ENCODE data around the gene TMEM54.
A peak's percentile ranks its signal among the peaks of the same experiment; 100 is the strongest.
"Not testable (repeated sequence)": the region's sequence is repeated elsewhere in the genome, so short reads cannot be mapped to it uniquely, and the experiment has no call there.

TMEM54 gene

GRCh38 chr1:32920833-32921232, 19.6 kb upstream of the TMEM54 start:
- H3K36me3 ChIP-seq (ENCODE audit: control insufficient read depth in 2 of 2, insufficient read depth in 2 of 2, low read length in 2 of 2): no peaks in the 10 kb centered on the region
- no peaks in the 10 kb centered on the region for H3K9me3 ChIP-seq (ENCODE audit: control insufficient read depth in 2 of 2, low read length in 2 of 2)
- peaks cover 0 to 2% of the 10 kb centered on the region in 2 donors for H3K27me3 ChIP-seq (ENCODE audit: control insufficient read depth in 2 of 2, insufficient read depth in 2 of 2, low read length in 2 of 2)
- no peak overlapping the region for H3K4me3 ChIP-seq (ENCODE audit: low read length in 2 of 2)
- no peak overlapping the region for H3K9ac ChIP-seq (ENCODE audit: low read depth in 1 of 2, low read length in 2 of 2)
- H3K4me1 ChIP-seq (ENCODE audit: control insufficient read depth in 2 of 2, insufficient read depth in 2 of 2, low read length in 2 of 2): peaks cover 10 to 23% of the 10 kb centered on the region in 2 donors
- no peak overlapping the region for H3K27ac ChIP-seq (ENCODE audit: low read depth in 2 of 2, low read length in 2 of 2)

DNA sequence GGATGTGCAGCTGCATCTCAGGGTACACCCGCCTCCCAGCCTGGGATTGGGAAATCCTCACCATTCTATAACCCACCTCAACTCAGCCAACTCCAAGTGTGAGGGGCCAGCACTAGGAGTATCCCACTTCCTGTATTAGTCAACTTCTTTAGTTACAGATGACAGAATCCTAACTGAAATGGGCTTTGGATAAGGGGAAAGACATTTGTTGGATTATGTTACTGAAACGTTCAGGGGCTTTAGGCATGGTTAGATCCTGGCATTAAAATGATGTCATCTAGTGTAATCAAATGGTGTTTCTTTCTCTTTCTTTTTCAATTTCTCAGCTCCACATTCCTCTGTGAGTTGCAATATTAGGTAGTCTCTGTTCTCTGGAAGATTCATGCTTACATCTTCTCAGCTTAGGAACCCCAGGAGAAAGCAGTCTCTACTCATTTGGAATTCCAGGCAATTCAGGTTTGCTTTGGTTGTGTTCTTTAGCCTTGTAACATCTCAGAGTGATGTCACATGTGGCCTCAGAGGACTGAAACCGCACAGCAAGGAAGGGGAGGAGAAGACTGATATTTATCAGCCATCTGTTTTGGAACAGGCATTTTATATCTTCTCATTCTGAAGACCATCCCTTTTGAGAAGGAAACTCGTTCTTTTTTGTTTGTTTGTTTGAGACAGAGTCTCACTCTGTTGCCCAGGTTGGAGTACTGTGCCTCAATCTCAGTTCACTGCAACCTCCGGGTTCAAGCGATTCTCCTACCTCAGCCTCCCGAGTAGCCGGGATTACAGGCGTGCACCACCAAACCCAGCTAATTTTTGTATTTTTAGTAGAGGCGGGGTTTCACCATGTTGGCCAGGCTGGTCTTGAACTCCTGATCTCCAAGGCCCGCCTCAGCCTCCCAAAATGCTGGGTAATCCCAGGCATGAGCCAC, 18.9 kb upstream of the TMEM54 start:
- H3K27me3 ChIP-seq (ENCODE audit: control insufficient read depth in 2 of 2, insufficient read depth in 2 of 2, low read length in 2 of 2): no peaks in the 10 kb centered on the region

GRCh38 chr1:32918179-32918578, 17.0 kb upstream of the TMEM54 start:
- peaks cover 3 to 10% of the 10 kb centered on the region in 2 donors for H3K4me1 ChIP-seq (ENCODE audit: control insufficient read depth in 2 of 2, insufficient read depth in 2 of 2, low read length in 2 of 2)
- no peak overlapping the region for H3K4me3 ChIP-seq (ENCODE audit: low read length in 2 of 2)
- H3K27me3 ChIP-seq (ENCODE audit: control insufficient read depth in 2 of 2, insufficient read depth in 2 of 2, low read length in 2 of 2): no peaks in the 10 kb centered on the region
- no peak overlapping the region for H3K9ac ChIP-seq (ENCODE audit: low read depth in 1 of 2, low read length in 2 of 2)
- no peaks in the 10 kb centered on the region for H3K36me3 ChIP-seq (ENCODE audit: control insufficient read depth in 2 of 2, insufficient read depth in 2 of 2, low read length in 2 of 2)
- H3K27ac ChIP-seq (ENCODE audit: low read depth in 2 of 2, low read length in 2 of 2): no peak overlapping the region
- H3K9me3 ChIP-seq (ENCODE audit: control insufficient read depth in 2 of 2, low read length in 2 of 2): no peaks in the 10 kb centered on the region

More for the DNA sequence above, 18.9 kb upstream of the TMEM54 start:
- Histone ChIP-seq H3K27ac (ENCODE audit: low read depth in 2 of 2, low read length in 2 of 2) (no peak overlapping the region), H3K4me3 (ENCODE audit: low read length in 2 of 2) (no peak overlapping the region), H3K4me1 (ENCODE audit: control insufficient read depth in 2 of 2, insufficient read depth in 2 of 2, low read length in 2 of 2) (peaks cover 10 to 19% of the 10 kb centered on the region in 2 donors), H3K36me3 (ENCODE audit: control insufficient read depth in 2 of 2, insufficient read depth in 2 of 2, low read length in 2 of 2) (no peaks in the 10 kb centered on the region), H3K9me3 (ENCODE audit: control insufficient read depth in 2 of 2, low read length in 2 of 2) (no peaks in the 10 kb centered on the region), H3K9ac (ENCODE audit: low read depth in 1 of 2, low read length in 2 of 2) (no peak overlapping the region)

- Histone ChIP-seq H3K9ac (ENCODE audit: low read depth in 1 of 2, low read length in 2 of 2) (no peak overlapping the region), H3K36me3 (ENCODE audit: control insufficient read depth in 2 of 2, insufficient read depth in 2 of 2, low read length in 2 of 2) (no peaks in the 10 kb centered on the region), H3K4me1 (ENCODE audit: control insufficient read depth in 2 of 2, insufficient read depth in 2 of 2, low read length in 2 of 2) (peaks cover 3 to 10% of the 10 kb centered on the region in 2 donors), H3K27ac (ENCODE audit: low read depth in 2 of 2, low read length in 2 of 2) (no peak overlapping the region), H3K27me3 (ENCODE audit: control insufficient read depth in 2 of 2, insufficient read depth in 2 of 2, low read length in 2 of 2) (no peaks in the 10 kb centered on the region), H3K4me3 (ENCODE audit: low read length in 2 of 2) (no peak overlapping the region), H3K9me3 (ENCODE audit: control insufficient read depth in 2 of 2, low read length in 2 of 2) (no peaks in the 10 kb centered on the region)
These were observed 16.3 kb upstream of the TMEM54 start for GRCh38 chr1:32917521-32917920.

- H3K27me3 ChIP-seq (ENCODE audit: control insufficient read depth in 2 of 2, insufficient read depth in 2 of 2, low read length in 2 of 2): no peaks in the 10 kb centered on the region
- no peaks in the 10 kb centered on the region for H3K9me3 ChIP-seq (ENCODE audit: control insufficient read depth in 2 of 2, low read length in 2 of 2)
- H3K27ac ChIP-seq (ENCODE audit: low read depth in 2 of 2, low read length in 2 of 2): no peak overlapping the region
- H3K36me3 ChIP-seq (ENCODE audit: control insufficient read depth in 2 of 2, insufficient read depth in 2 of 2, low read length in 2 of 2): no peaks in the 10 kb centered on the region
- peaks cover 3 to 10% of the 10 kb centered on the region in 2 donors for H3K4me1 ChIP-seq (ENCODE audit: control insufficient read depth in 2 of 2, insufficient read depth in 2 of 2, low read length in 2 of 2)
- no peak overlapping the region for H3K4me3 ChIP-seq (ENCODE audit: low read length in 2 of 2)
- H3K9ac ChIP-seq (ENCODE audit: low read depth in 1 of 2, low read length in 2 of 2): no peak overlapping the region
These were observed 14.8 kb upstream of the TMEM54 start for GRCh38 chr1:32915766-32916706.

- H3K27ac ChIP-seq (ENCODE audit: low read depth in 2 of 2, low read length in 2 of 2): no peak overlapping the region
- H3K9ac ChIP-seq (ENCODE audit: low read depth in 1 of 2, low read length in 2 of 2): no peak overlapping the region
- no peaks in the 10 kb centered on the region for H3K27me3 ChIP-seq (ENCODE audit: control insufficient read depth in 2 of 2, insufficient read depth in 2 of 2, low read length in 2 of 2)
- no peaks in the 10 kb centered on the region for H3K36me3 ChIP-seq (ENCODE audit: control insufficient read depth in 2 of 2, insufficient read depth in 2 of 2, low read length in 2 of 2)
- peaks cover 12 to 24% of the 10 kb centered on the region in 2 donors for H3K4me1 ChIP-seq (ENCODE audit: control insufficient read depth in 2 of 2, insufficient read depth in 2 of 2, low read length in 2 of 2)
- no peaks in the 10 kb centered on the region for H3K9me3 ChIP-seq (ENCODE audit: control insufficient read depth in 2 of 2, low read length in 2 of 2)
- no peak overlapping the region for H3K4me3 ChIP-seq (ENCODE audit: low read length in 2 of 2)
These were observed 9.1 kb upstream of the TMEM54 start for GRCh38 chr1:32910319-32910718.

- Histone ChIP-seq H3K4me1 (ENCODE audit: control insufficient read depth in 2 of 2, insufficient read depth in 2 of 2, low read length in 2 of 2) (peaks cover 15 to 36% of the 10 kb centered on the region in 2 donors), H3K4me3 (ENCODE audit: low read length in 2 of 2) (peak overlapping the region in 1 of 2 donors; percentile 26), H3K9ac (ENCODE audit: low read depth in 1 of 2, low read length in 2 of 2) (peak overlapping the region in 1 of 2 donors; percentile 48), H3K27me3 (ENCODE audit: control insufficient read depth in 2 of 2, insufficient read depth in 2 of 2, low read length in 2 of 2) (peaks cover 0 to 2% of the 10 kb centered on the region in 2 donors), H3K9me3 (ENCODE audit: control insufficient read depth in 2 of 2, low read length in 2 of 2) (no peaks in the 10 kb centered on the region), H3K27ac (ENCODE audit: low read depth in 2 of 2, low read length in 2 of 2) (peak overlapping the region; percentile 65 to 91), H3K36me3 (ENCODE audit: control insufficient read depth in 2 of 2, insufficient read depth in 2 of 2, low read length in 2 of 2) (no peaks in the 10 kb centered on the region)
These were observed 6.2 kb upstream of the TMEM54 start for GRCh38 chr1:32907435-32907834.

- Histone ChIP-seq H3K9ac (ENCODE audit: low read depth in 1 of 2, low read length in 2 of 2) (peak overlapping the region in 1 of 2 donors; percentile 46), H3K4me1 (ENCODE audit: control insufficient read depth in 2 of 2, insufficient read depth in 2 of 2, low read length in 2 of 2) (peaks cover 16 to 41% of the 10 kb centered on the region in 2 donors), H3K9me3 (ENCODE audit: control insufficient read depth in 2 of 2, low read length in 2 of 2) (no peaks in the 10 kb centered on the region), H3K4me3 (ENCODE audit: low read length in 2 of 2) (no peak overlapping the region), H3K36me3 (ENCODE audit: control insufficient read depth in 2 of 2, insufficient read depth in 2 of 2, low read length in 2 of 2) (no peaks in the 10 kb centered on the region), H3K27ac (ENCODE audit: low read depth in 2 of 2, low read length in 2 of 2) (peak overlapping the region; percentile 91 to 93), H3K27me3 (ENCODE audit: control insufficient read depth in 2 of 2, insufficient read depth in 2 of 2, low read length in 2 of 2) (peaks cover 0 to 3% of the 10 kb centered on the region in 2 donors)
These were observed 5.5 kb upstream of the TMEM54 start for GRCh38 chr1:32906654-32907053.

- not testable (repeated sequence) for H3K9me3 ChIP-seq (ENCODE audit: control insufficient read depth in 2 of 2, low read length in 2 of 2); H3K36me3 ChIP-seq (ENCODE audit: control insufficient read depth in 2 of 2, insufficient read depth in 2 of 2, low read length in 2 of 2); H3K4me3 ChIP-seq (ENCODE audit: low read length in 2 of 2); H3K27me3 ChIP-seq (ENCODE audit: control insufficient read depth in 2 of 2, insufficient read depth in 2 of 2, low read length in 2 of 2)
- peak overlapping the region; percentile 91 to 93 for H3K27ac ChIP-seq (ENCODE audit: low read depth in 2 of 2, low read length in 2 of 2)
- peaks cover 16 to 46% of the 10 kb centered on the region in 2 donors for H3K4me1 ChIP-seq (ENCODE audit: control insufficient read depth in 2 of 2, insufficient read depth in 2 of 2, low read length in 2 of 2)
- H3K9ac ChIP-seq (ENCODE audit: low read depth in 1 of 2, low read length in 2 of 2): peak overlapping the region; percentile 32 to 46
These were observed 4.4 kb upstream of the TMEM54 start for GRCh38 chr1:32905588-32905987.

Measured in mucosa of rectum (tissue), 2 donors.